Liver (tissue), 9 donors: ENCODE data around the gene FAM53C. TPM values are rescaled to one million over a fixed set of nuclear protein-coding genes. Genes with fewer than 3 reads are reported as not detected.

Experiments used
- DNase-seq: peaks from one replicate; pipeline ENCODE4 v3.0.0-alpha.2; 2017; ENCODE audit warnings: low spot score
- H3K27ac ChIP-seq, 2 donors: one replicate each; pipeline ENCODE4 v1.7.0; 2013; ENCODE audit warnings: inconsistent platforms in 2 of 2, low read length in 2 of 2, control low read depth in 1 of 2, low read depth in 1 of 2, mild to moderate bottlenecking in 1 of 2
- H3K27me3 ChIP-seq, 4 donors: one replicate each; pipeline versions ENCODE4 v1.6.1 to v1.7.0; 2013; ENCODE audit warnings: low read length in 3 of 4, inconsistent platforms in 1 of 4, mild to moderate bottlenecking in 1 of 4, moderate library complexity in 1 of 4; ENCODE audit not compliant: control insufficient read depth in 4 of 4, insufficient read depth in 4 of 4
- H3K36me3 ChIP-seq, 4 donors: one replicate each; pipeline versions ENCODE4 v1.6.1 to v1.7.0; 2013; ENCODE audit warnings: low read length in 3 of 4, mild to moderate bottlenecking in 3 of 4, low read depth in 1 of 4, moderate library complexity in 1 of 4; ENCODE audit not compliant: control insufficient read depth in 4 of 4, insufficient read depth in 3 of 4
- H3K4me1 ChIP-seq, 4 donors: one replicate each; pipeline versions ENCODE4 v1.6.1 to v1.7.0; 2013; ENCODE audit warnings: low read length in 3 of 4, mild to moderate bottlenecking in 3 of 4, moderate library complexity in 1 of 4; ENCODE audit not compliant: control insufficient read depth in 4 of 4, insufficient read depth in 4 of 4
- H3K4me3 ChIP-seq, 3 donors: one replicate each; pipeline versions ENCODE4 v1.6.1 to v1.7.0; 2013; ENCODE audit warnings: low read length in 3 of 3, control low read depth in 1 of 3, low read depth in 1 of 3, mild to moderate bottlenecking in 1 of 3
- H3K9ac ChIP-seq, 2 donors: one replicate each; pipeline ENCODE4 v1.7.0; 2013; ENCODE audit warnings: low read length in 2 of 2, mild to moderate bottlenecking in 2 of 2, moderate library complexity in 2 of 2, control low read depth in 1 of 2, low read depth in 1 of 2
- H3K9me3 ChIP-seq, 4 donors: one replicate each; pipeline versions ENCODE4 v1.6.1 to v1.7.0; 2013; ENCODE audit warnings: low read length in 3 of 4; ENCODE audit not compliant: control insufficient read depth in 4 of 4
- EGR1 ChIP-seq, 2 donors: IDR thresholded peaks; 2 replicates each; pipeline ENCODE4 v1.6.1; 2016 to 2018; ENCODE audit warnings: antibody characterized with exemption in 2 of 2, low read depth in 2 of 2
- FOXA1 ChIP-seq: IDR thresholded peaks from 2 replicates; pipeline ENCODE4 v1.6.1; 2016; ENCODE audit warnings: antibody characterized with exemption
- GABPA ChIP-seq, 2 donors: IDR thresholded peaks in 1 of 2; conservative IDR thresholded peaks in 1 of 2; 2 replicates each; pipeline ENCODE4 v1.6.1; 2016; ENCODE audit warnings: antibody characterized with exemption in 2 of 2, mild to moderate bottlenecking in 1 of 2, moderate library complexity in 1 of 2
- HNF4A ChIP-seq, 2 donors: conservative IDR thresholded peaks; 2 replicates each; pipeline ENCODE4 v1.6.1; 2016; ENCODE audit warnings: antibody characterized with exemption in 2 of 2, mild to moderate bottlenecking in 2 of 2
- HNF4G ChIP-seq: IDR thresholded peaks from 2 replicates; pipeline ENCODE4 v1.6.1; 2016; ENCODE audit warnings: antibody characterized with exemption
- JUND ChIP-seq, 2 donors: IDR thresholded peaks; 2 replicates each; pipeline ENCODE4 v1.6.1; 2016; ENCODE audit warnings: antibody characterized with exemption in 2 of 2
- NR2F2 ChIP-seq: IDR thresholded peaks from 2 replicates; pipeline ENCODE4 v1.6.1; 2016; ENCODE audit warnings: antibody characterized with exemption
- RAD21 ChIP-seq, 2 donors: IDR thresholded peaks; 2 replicates each; pipeline ENCODE4 v1.6.1; 2016; ENCODE audit warnings: antibody characterized with exemption in 2 of 2, mild to moderate bottlenecking in 2 of 2
- SP1 ChIP-seq: IDR thresholded peaks from 2 replicates; pipeline ENCODE4 v1.6.1; 2018; ENCODE audit warnings: antibody characterized with exemption, mild to moderate bottlenecking
- TAF1 ChIP-seq: conservative IDR thresholded peaks from 2 replicates; pipeline ENCODE4 v1.6.1; 2016; ENCODE audit warnings: antibody characterized with exemption, mild to moderate bottlenecking
- YY1 ChIP-seq: IDR thresholded peaks from 2 replicates; pipeline ENCODE4 v1.6.1; 2016; ENCODE audit warnings: antibody characterized with exemption, mild to moderate bottlenecking
- WGBS: extraction: QIAGEN DNeasy Blood & Tissue Kit; methylation state at CpG from one replicate; pipeline ENCODE4 v1.1.7; 2013; 5-methylcytosine and 5-hydroxymethylcytosine counted together
- polyA plus RNA-seq, 2 donors: library from polyadenylated mRNA; stranded (reverse) in 1 of 2; unstranded in 1 of 2; fragments of 200-250 nt in 1 of 2; fragments of >200 nt in 1 of 2; fragmentation: Nextera tagmentation in 1 of 2; extraction: Ambion mirVana in 1 of 2; gene quantifications; one replicate each; pipeline versions ENCODE4 v1.2.1 to v1.2.3, GENCODE V29; 2013 to 2015
- total RNA-seq, 2 donors: library from RNA; depleted of rRNA; stranded (reverse); fragments of >200 nt; gene quantifications; one replicate each; pipeline ENCODE4 v1.2.3, GENCODE V29; 2014
- TF ChIP-seq, protein P1 (sequence below): IDR thresholded peaks from 2 replicates; pipeline ENCODE4 v1.6.1; 2016; ENCODE audit warnings: antibody characterized with exemption
- TF ChIP-seq, protein P2 (sequence below): IDR thresholded peaks from 2 replicates; pipeline ENCODE4 v1.6.1; 2016; ENCODE audit warnings: antibody characterized with exemption, mild to moderate bottlenecking
- TF ChIP-seq, protein P3 (sequence below): fragments of 150-350 bp; IDR thresholded peaks from 2 replicates; pipeline ENCODE4 v1.5.1; 2017; ENCODE audit warnings: improper control_type of control experiment, low read depth, low read length; ENCODE audit not compliant: missing input control
- donor health status: healthy.
- donor health status: healthy.
- donor health status: healthy.
- donor health status: healthy.
- donor health status: healthy.

Gene FAM53C
- total and polyA plus RNA-seq, 4 donors: 4.2 to 16.9 (median 8.9) TPM

DNA sequence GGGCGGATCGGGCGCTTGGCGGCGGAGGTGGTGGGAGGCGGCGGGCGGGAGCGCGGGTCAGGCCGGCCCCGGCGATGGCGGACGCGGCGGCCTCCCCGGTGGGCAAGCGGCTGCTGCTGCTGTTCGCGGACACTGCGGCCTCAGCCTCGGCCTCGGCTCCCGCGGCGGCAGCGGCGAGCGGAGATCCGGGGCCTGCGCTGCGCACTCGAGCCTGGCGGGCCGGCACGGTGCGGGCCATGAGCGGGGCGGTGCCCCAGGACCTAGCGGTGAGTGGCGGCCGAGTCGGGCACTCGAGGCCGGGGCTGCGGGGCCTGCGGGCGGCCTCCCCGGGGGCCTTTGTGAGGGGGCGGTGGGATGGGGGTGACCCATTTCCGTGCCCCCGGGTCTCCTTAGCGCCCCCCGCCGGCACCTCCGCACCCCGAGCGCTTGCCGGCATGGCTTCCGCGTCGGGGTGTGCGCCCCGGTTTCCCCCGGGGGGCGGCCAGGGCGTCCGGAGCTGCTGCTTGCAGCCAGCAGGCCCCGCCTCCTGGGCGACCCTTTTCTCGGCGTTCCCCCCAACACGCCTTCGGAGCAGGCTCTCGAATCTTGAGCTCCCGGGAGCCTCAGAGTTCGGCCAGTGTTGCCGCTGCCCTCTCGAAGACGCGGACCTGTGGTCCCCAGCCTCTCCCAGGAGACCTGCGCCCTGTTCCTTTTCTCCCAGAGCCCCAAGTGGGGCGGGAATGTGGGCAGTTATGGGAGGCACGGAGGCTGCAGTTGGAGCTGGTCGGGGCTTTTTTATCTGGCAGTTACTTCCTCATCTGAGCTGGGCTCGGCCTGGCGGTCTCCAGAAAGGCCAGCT is 14.9 kb downstream of the FAM53C start:
- WGBS: under 1% methylated on average over 88 of the region's 88 CpGs
- peaks cover 4 to 20% (median 18%) of the 10 kb centered on the region in 4 donors for H3K4me1 ChIP-seq
- H3K27ac ChIP-seq: peak overlapping the region; percentile 89 to 92
- H3K4me3 ChIP-seq: peak overlapping the region; percentile 87 to 99 (median 90)
- DNase-seq: peak; percentile 71
- TF ChIP-seq JUND (IDR thresholded peaks at IDR 0.05) (no peak), RAD21 (IDR thresholded peaks at IDR 0.05) (no peak), EGR1 (IDR thresholded peaks at IDR 0.05; ENCODE audit: low read depth in 2 of 2) (no peak), SP1 (no peak), YY1 (peak; percentile 63), GABPA (IDR thresholded peaks at IDR 0.05 in 1 of 2, conservative IDR thresholded peaks at IDR 0.05 in 1 of 2) (no peak), HNF4A (conservative IDR thresholded peaks at IDR 0.05) (no peak), HNF4G (no peak), TAF1 (no peak)
- TF ChIP-seq, protein P1, sequence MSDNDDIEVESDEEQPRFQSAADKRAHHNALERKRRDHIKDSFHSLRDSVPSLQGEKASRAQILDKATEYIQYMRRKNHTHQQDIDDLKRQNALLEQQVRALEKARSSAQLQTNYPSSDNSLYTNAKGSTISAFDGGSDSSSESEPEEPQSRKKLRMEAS: no peak
- TF ChIP-seq, protein P2, sequence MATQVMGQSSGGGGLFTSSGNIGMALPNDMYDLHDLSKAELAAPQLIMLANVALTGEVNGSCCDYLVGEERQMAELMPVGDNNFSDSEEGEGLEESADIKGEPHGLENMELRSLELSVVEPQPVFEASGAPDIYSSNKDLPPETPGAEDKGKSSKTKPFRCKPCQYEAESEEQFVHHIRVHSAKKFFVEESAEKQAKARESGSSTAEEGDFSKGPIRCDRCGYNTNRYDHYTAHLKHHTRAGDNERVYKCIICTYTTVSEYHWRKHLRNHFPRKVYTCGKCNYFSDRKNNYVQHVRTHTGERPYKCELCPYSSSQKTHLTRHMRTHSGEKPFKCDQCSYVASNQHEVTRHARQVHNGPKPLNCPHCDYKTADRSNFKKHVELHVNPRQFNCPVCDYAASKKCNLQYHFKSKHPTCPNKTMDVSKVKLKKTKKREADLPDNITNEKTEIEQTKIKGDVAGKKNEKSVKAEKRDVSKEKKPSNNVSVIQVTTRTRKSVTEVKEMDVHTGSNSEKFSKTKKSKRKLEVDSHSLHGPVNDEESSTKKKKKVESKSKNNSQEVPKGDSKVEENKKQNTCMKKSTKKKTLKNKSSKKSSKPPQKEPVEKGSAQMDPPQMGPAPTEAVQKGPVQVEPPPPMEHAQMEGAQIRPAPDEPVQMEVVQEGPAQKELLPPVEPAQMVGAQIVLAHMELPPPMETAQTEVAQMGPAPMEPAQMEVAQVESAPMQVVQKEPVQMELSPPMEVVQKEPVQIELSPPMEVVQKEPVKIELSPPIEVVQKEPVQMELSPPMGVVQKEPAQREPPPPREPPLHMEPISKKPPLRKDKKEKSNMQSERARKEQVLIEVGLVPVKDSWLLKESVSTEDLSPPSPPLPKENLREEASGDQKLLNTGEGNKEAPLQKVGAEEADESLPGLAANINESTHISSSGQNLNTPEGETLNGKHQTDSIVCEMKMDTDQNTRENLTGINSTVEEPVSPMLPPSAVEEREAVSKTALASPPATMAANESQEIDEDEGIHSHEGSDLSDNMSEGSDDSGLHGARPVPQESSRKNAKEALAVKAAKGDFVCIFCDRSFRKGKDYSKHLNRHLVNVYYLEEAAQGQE: no peak
- TF ChIP-seq, protein P3, sequence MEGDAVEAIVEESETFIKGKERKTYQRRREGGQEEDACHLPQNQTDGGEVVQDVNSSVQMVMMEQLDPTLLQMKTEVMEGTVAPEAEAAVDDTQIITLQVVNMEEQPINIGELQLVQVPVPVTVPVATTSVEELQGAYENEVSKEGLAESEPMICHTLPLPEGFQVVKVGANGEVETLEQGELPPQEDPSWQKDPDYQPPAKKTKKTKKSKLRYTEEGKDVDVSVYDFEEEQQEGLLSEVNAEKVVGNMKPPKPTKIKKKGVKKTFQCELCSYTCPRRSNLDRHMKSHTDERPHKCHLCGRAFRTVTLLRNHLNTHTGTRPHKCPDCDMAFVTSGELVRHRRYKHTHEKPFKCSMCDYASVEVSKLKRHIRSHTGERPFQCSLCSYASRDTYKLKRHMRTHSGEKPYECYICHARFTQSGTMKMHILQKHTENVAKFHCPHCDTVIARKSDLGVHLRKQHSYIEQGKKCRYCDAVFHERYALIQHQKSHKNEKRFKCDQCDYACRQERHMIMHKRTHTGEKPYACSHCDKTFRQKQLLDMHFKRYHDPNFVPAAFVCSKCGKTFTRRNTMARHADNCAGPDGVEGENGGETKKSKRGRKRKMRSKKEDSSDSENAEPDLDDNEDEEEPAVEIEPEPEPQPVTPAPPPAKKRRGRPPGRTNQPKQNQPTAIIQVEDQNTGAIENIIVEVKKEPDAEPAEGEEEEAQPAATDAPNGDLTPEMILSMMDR: peak; percentile 3
- peaks cover 0 to 2% (median under 1%) of the 10 kb centered on the region in 4 donors for H3K36me3 ChIP-seq
- H3K9ac ChIP-seq: peak overlapping the region; percentile 86 to 97
- no peaks in the 10 kb centered on the region for H3K9me3 ChIP-seq
- no peaks in the 10 kb centered on the region for H3K27me3 ChIP-seq

DNA sequence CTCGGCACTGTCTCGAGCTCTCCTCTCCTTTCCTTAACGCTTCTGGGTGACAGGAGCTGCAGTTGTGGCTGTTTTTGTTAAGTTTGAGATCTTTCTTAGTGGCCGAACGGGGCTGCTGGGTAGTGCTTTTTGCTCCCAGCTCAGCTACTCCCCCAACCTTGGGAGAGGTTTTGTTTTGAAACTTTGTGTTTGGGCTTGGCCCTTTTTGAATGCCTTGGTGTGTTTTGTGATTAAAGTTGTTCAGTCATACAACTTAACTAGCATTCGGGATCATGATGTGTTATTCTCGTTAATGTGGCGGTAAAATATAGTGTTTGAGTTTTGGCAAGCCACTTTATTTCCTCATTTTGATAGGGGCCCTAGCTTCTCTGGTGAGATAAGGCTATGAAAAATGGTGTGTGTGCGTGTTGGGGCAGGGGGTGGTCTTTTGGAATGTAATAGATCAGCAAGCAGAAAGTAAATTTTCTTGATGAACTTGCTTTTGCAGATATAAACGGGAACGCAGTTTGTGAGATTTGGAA is 15.6 kb downstream of the FAM53C start:
- H3K9ac ChIP-seq: peak overlapping the region; percentile 86 to 97
- no peaks in the 10 kb centered on the region for H3K27me3 ChIP-seq
- WGBS: 2% methylated on average over 11 of the region's 11 CpGs
- peak overlapping the region; percentile 87 to 99 (median 90) for H3K4me3 ChIP-seq
- peaks cover 0 to 1% (median 0%) of the 10 kb centered on the region in 4 donors for H3K36me3 ChIP-seq
- no peak for DNase-seq
- H3K4me1 ChIP-seq: peaks cover 4 to 20% (median 18%) of the 10 kb centered on the region in 4 donors
- peak overlapping the region; percentile 89 to 92 for H3K27ac ChIP-seq
- TF ChIP-seq YY1 (peak; percentile 30), FOXA1 (no peak), NR2F2 (no peak)
- H3K9me3 ChIP-seq: no peaks in the 10 kb centered on the region
